Measurements from ENCODE around the gene CHST9. TPM values are rescaled to one million over a fixed set of nuclear protein-coding genes. Genes with fewer than 3 reads are reported as not detected.

CHST9 gene
- total and polyA plus RNA-seq, 2 donors (not counting 3 experiments of a cell fraction or from before 2014, with no cell fraction given): not detected

- TF ChIP-seq POLR2AphosphoS5 (IDR thresholded peaks at IDR 0.05; ENCODE audit: insufficient read depth, low read depth, low read length): no peak
- TF ChIP-seq MAX (IDR thresholded peaks at IDR 0.05; ENCODE audit: insufficient read depth, insufficient read length): no peak
- no peak for TF ChIP-seq GATA2 (IDR thresholded peaks at IDR 0.05; ENCODE audit: insufficient read depth, insufficient read length, low read depth, low read length)
- TF ChIP-seq EZH2 (IDR thresholded peaks at IDR 0.05; ENCODE audit: borderline replicate concordance, low read depth, low read length, severe bottlenecking): no peak
- Histone ChIP-seq H3K4me3 (replicated peaks in 1 of 3; ENCODE audit: insufficient read depth in 1 of 3, low read depth in 1 of 3, low read length in 3 of 3) (no peak overlapping the region), H2AFZ (ENCODE audit: low read depth, low read length) (no peak overlapping the region), H3K9ac (replicated peaks; ENCODE audit: extremely low read depth, insufficient read depth, low read length) (no peak overlapping the region), H3K9me1 (replicated peaks; ENCODE audit: control insufficient read depth, extremely low read depth, insufficient read depth, low read length) (no peaks in the 10 kb centered on the region), H3K36me3 (ENCODE audit: control insufficient read depth in 2 of 2, extremely low read depth in 1 of 2, insufficient read depth in 2 of 2, low read length in 2 of 2) (no peaks in the 10 kb centered on the region), H3K4me1 (ENCODE audit: control insufficient read depth, extremely low read depth, insufficient read depth, low read length) (no peaks in the 10 kb centered on the region), H3K79me2 (ENCODE audit: control insufficient read depth, insufficient read depth, low read length) (no peaks in the 10 kb centered on the region), H3K4me2 (ENCODE audit: insufficient read depth, low read length) (no peak overlapping the region), H3K27me3 (ENCODE audit: control insufficient read depth in 2 of 2, insufficient read depth in 2 of 2, low read length in 2 of 2) (no peaks in the 10 kb centered on the region), H3K9me3 (replicated peaks; ENCODE audit: control insufficient read depth, insufficient read depth, low read length) (no peaks in the 10 kb centered on the region), H3K27ac (ENCODE audit: insufficient read depth, low read depth, low read length) (no peak overlapping the region), H4K20me1 (replicated peaks; ENCODE audit: control insufficient read depth, extremely low read depth, insufficient read depth, low read length) (no peaks in the 10 kb centered on the region)
- BruUV-seq (replicated peaks): no TSS peak
- POLR2A ChIA-PET: no interaction called here
- FAIRE-seq: no peak
- intact Hi-C loops (cut with micrococcal nuclease): no loop called here
- dilution Hi-C loops (cut with MboI; ENCODE audit: extremely low pct_ligation_motif_present, low sequenced_read_pairs): no loop called here
- CTCF ChIA-PET: no interaction called here
- no peak for DNase-seq (ENCODE audit: low read depth, low spot score)
These were observed 21.3 kb upstream of the CHST9 start for GRCh38 chr18:27206411-27206810.

- H3K27me3 ChIP-seq (ENCODE audit: control insufficient read depth in 2 of 2, insufficient read depth in 2 of 2, low read length in 2 of 2): no peaks in the 10 kb centered on the region
- dilution Hi-C loops (cut with MboI; ENCODE audit: extremely low pct_ligation_motif_present, low sequenced_read_pairs) (no loop called here), intact Hi-C loops (cut with micrococcal nuclease) (no loop called here)
- H3K9me1 ChIP-seq (replicated peaks; ENCODE audit: control insufficient read depth, extremely low read depth, insufficient read depth, low read length): no peaks in the 10 kb centered on the region
- H3K79me2 ChIP-seq (ENCODE audit: control insufficient read depth, insufficient read depth, low read length): no peaks in the 10 kb centered on the region
- ChIA-PET POLR2A (no interaction called here), CTCF (no interaction called here)
- no peaks in the 10 kb centered on the region for H3K4me1 ChIP-seq (ENCODE audit: control insufficient read depth, extremely low read depth, insufficient read depth, low read length)
- no peak overlapping the region for H3K4me2 ChIP-seq (ENCODE audit: insufficient read depth, low read length)
- DNase-seq (ENCODE audit: low read depth, low spot score) (no peak), FAIRE-seq (no peak)
- H3K4me3 ChIP-seq (replicated peaks in 1 of 3; ENCODE audit: insufficient read depth in 1 of 3, low read depth in 1 of 3, low read length in 3 of 3): no peak overlapping the region
- H2AFZ ChIP-seq (ENCODE audit: low read depth, low read length): no peak overlapping the region
- H3K27ac ChIP-seq (ENCODE audit: insufficient read depth, low read depth, low read length): no peak overlapping the region
- H3K36me3 ChIP-seq (ENCODE audit: control insufficient read depth in 2 of 2, extremely low read depth in 1 of 2, insufficient read depth in 2 of 2, low read length in 2 of 2): no peaks in the 10 kb centered on the region
- no peak for TF ChIP-seq MYC (IDR thresholded peaks at IDR 0.05; ENCODE audit: low read depth, low read length)
- TF ChIP-seq CTCF (IDR thresholded peaks at IDR 0.05; ENCODE audit: extremely low read depth in 1 of 2, insufficient read depth in 1 of 2, low read depth in 1 of 2, low read length in 2 of 2): no peak
- TF ChIP-seq MAX (IDR thresholded peaks at IDR 0.05; ENCODE audit: insufficient read depth, insufficient read length): no peak
- no peak for TF ChIP-seq EZH2 (IDR thresholded peaks at IDR 0.05; ENCODE audit: borderline replicate concordance, low read depth, low read length, severe bottlenecking)
- no peak for TF ChIP-seq GATA2 (IDR thresholded peaks at IDR 0.05; ENCODE audit: insufficient read depth, insufficient read length, low read depth, low read length)
- TF ChIP-seq FOS (IDR thresholded peaks at IDR 0.05; ENCODE audit: borderline replicate concordance, insufficient read depth, low read length): no peak
- no peak for TF ChIP-seq POLR2AphosphoS5 (IDR thresholded peaks at IDR 0.05; ENCODE audit: insufficient read depth, low read depth, low read length)
- TF ChIP-seq JUN (IDR thresholded peaks at IDR 0.05; ENCODE audit: borderline replicate concordance, insufficient read depth, insufficient read length, low read depth): no peak
- TF ChIP-seq POLR2A (IDR thresholded peaks at IDR 0.05; ENCODE audit: low read depth, low read length): no peak
- no TSS peak for BruUV-seq (replicated peaks)
- H3K9me3 ChIP-seq (replicated peaks; ENCODE audit: control insufficient read depth, insufficient read depth, low read length): no peaks in the 10 kb centered on the region
- H4K20me1 ChIP-seq (replicated peaks; ENCODE audit: control insufficient read depth, extremely low read depth, insufficient read depth, low read length): no peaks in the 10 kb centered on the region
- no peak overlapping the region for H3K9ac ChIP-seq (replicated peaks; ENCODE audit: extremely low read depth, insufficient read depth, low read length)
These were observed 17.6 kb upstream of the CHST9 start for GRCh38 chr18:27202741-27203140.

Measured in endothelial cell of umbilical vein (primary cell).